Suppressor macrophage (primary cell): Measurements from ENCODE around the gene COASY.

Experiments used
- DNase-seq, 4 experiments: peaks; one replicate each; pipeline ENCODE4 v3.0.0-alpha.2; 2020 to 2022

COASY gene

DNA sequence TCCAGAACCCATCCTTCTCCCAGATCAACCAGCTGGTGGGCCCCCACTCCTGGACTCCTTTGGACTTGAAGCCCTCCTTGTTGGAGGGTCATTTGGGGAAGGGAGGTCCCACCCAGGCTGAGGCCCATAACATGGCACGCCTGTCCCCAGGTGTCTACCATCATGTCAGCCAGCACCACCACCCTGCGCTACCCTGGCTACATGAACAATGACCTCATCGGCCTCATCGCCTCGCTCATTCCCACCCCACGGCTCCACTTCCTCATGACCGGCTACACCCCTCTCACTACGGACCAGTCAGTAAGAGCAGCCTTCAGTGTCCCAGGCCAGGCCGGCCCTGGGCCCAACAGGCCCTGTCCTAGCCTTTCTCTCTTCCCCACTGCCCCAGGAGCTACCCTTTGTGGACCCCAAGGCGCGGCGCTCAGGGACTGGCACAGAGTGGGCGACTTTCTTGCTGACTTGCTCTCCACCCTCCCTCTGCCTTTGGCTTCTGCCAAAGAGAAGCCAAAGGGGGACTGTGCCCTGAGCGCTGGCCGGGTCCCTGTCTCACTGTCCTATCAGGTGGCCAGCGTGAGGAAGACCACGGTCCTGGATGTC is 51.8 kb downstream of the COASY start:
- no peak for DNase-seq
